ENCODE measurements around the gene ARID2. TPM values are rescaled to one million over a fixed set of nuclear protein-coding genes. Genes with fewer than 3 reads are reported as not detected.

The ARID2 gene
- total and polyA plus RNA-seq, 2 donors (not counting 1 experiment from before 2014, with no cell fraction given): 5.0 to 49.2 TPM

DNA sequence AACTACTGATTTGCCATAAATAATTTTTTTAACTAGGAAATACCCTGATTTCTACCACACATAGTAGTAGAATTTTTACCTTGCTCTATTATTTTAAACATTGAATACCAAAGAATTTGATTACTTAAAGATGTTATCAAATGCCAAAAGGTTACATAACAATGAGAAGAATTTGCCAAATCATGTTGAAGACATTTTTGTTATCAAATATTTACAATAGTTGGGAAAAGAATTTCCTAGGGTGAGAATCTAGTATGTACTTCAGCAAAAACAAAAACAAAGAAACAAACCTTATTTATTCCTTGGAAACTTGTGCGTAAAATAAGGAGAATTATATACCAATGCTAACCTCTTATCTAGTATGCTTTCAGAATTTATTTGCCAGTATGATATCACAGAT lies 153.7 kb downstream of the ARID2 start:
- Histone ChIP-seq H3K4me2 (replicated peaks; ENCODE audit: low read depth, low read length, poor library complexity, severe bottlenecking) (no peak overlapping the region), H3K9ac (ENCODE audit: low read length) (no peak overlapping the region), H3K4me1 (ENCODE audit: control insufficient read depth in 2 of 2, insufficient read depth in 2 of 2, low read length in 2 of 2) (no peaks in the 10 kb centered on the region), H3K9me3 (ENCODE audit: control extremely low read depth in 1 of 3, control insufficient read depth in 2 of 3, insufficient read depth in 1 of 3, low read length in 2 of 3) (peaks cover 1 to 11% (median 4%) of the 10 kb centered on the region in 3 donors), H3K27me3 (replicated peaks in 1 of 4; ENCODE audit: control extremely low read depth in 1 of 4, control insufficient read depth in 3 of 4, insufficient read depth in 4 of 4, low read length in 3 of 4) (no peaks in the 10 kb centered on the region), H3K4me3 (ENCODE audit: control extremely low read depth in 1 of 5, extremely low read depth in 1 of 5, insufficient read depth in 1 of 5, low read depth in 2 of 5, low read length in 4 of 5) (no peak overlapping the region), H3K27ac (ENCODE audit: low read length in 2 of 2) (no peak overlapping the region), H3K36me3 (replicated peaks in 1 of 2; ENCODE audit: control extremely low read depth in 1 of 2, control insufficient read depth in 1 of 2, extremely low read depth in 1 of 2, insufficient read depth in 2 of 2, low read length in 1 of 2) (peaks cover 15 to 32% of the 10 kb centered on the region in 2 experiments), H4K20me1 (ENCODE audit: control insufficient read depth, insufficient read depth, low read length, poor library complexity, severe bottlenecking) (no peaks in the 10 kb centered on the region), H2AFZ (ENCODE audit: insufficient read depth, low read depth, low read length, poor library complexity, severe bottlenecking) (no peak overlapping the region), H3K79me2 (ENCODE audit: control insufficient read depth, insufficient read depth, low read length) (no peaks in the 10 kb centered on the region)
- ChIA-PET CTCF (no interaction called here), POLR2A (no interaction called here)
- TF ChIP-seq EZH2 (IDR thresholded peaks at IDR 0.05; ENCODE audit: borderline replicate concordance, insufficient read depth, low read depth, low read length, poor library complexity, severe bottlenecking): no peak
- TF ChIP-seq, protein P1, sequence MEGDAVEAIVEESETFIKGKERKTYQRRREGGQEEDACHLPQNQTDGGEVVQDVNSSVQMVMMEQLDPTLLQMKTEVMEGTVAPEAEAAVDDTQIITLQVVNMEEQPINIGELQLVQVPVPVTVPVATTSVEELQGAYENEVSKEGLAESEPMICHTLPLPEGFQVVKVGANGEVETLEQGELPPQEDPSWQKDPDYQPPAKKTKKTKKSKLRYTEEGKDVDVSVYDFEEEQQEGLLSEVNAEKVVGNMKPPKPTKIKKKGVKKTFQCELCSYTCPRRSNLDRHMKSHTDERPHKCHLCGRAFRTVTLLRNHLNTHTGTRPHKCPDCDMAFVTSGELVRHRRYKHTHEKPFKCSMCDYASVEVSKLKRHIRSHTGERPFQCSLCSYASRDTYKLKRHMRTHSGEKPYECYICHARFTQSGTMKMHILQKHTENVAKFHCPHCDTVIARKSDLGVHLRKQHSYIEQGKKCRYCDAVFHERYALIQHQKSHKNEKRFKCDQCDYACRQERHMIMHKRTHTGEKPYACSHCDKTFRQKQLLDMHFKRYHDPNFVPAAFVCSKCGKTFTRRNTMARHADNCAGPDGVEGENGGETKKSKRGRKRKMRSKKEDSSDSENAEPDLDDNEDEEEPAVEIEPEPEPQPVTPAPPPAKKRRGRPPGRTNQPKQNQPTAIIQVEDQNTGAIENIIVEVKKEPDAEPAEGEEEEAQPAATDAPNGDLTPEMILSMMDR (IDR thresholded peaks at IDR 0.05): no peak
- no peaks in the 10 kb centered on the region for H3K4me1 Mint-ChIP-seq
- peaks cover 2% of the 10 kb centered on the region for H3K9me3 Mint-ChIP-seq (ENCODE audit: insufficient read depth)
- H3K27me3 Mint-ChIP-seq: no peaks in the 10 kb centered on the region
- intact Hi-C loops (cut with micrococcal nuclease): no loop called here
- no peak overlapping the region for H3K4me3 Mint-ChIP-seq
- DNase-seq (no peak), ATAC-seq (ENCODE audit: low read depth) (no peak)
- no peak overlapping the region for H3K27ac Mint-ChIP-seq
- no CpG with 5 or more reads among the region's 1 CpG for WGBS (ENCODE audit: insufficient coverage)

DNA sequence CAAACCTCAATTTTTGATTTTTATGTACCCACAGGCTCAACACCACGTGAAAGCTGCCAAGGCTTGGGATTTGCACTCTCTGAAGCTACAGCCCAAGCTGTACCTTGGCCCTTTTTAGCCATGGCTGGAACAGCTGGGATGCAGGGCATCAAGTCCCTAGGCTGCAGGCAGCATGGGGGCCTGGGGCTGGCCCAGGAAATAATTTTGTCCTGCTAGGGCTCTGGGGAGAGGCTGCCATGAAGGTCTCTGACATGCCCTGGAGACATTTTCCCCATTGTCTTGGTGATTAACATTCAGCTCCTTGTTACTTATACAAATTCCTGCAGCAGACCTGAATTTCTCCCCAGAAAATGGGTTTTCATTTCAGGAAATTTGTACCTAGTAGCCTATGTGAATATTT lies 157.2 kb downstream of the ARID2 start:
- Mint-ChIP-seq H3K27ac (no peak overlapping the region), H3K9me3 (ENCODE audit: insufficient read depth) (peaks cover 2% of the 10 kb centered on the region), H3K4me1 (no peaks in the 10 kb centered on the region), H3K27me3 (no peaks in the 10 kb centered on the region), H3K4me3 (no peak overlapping the region)
- intact Hi-C loops (cut with micrococcal nuclease): no loop called here
- Histone ChIP-seq H3K36me3 (replicated peaks in 1 of 2; ENCODE audit: control extremely low read depth in 1 of 2, control insufficient read depth in 1 of 2, extremely low read depth in 1 of 2, insufficient read depth in 2 of 2, low read length in 1 of 2) (peaks cover 12 to 27% of the 10 kb centered on the region in 2 experiments), H3K4me1 (ENCODE audit: control insufficient read depth in 2 of 2, insufficient read depth in 2 of 2, low read length in 2 of 2) (no peaks in the 10 kb centered on the region), H3K9me3 (ENCODE audit: control extremely low read depth in 1 of 3, control insufficient read depth in 2 of 3, insufficient read depth in 1 of 3, low read length in 2 of 3) (peaks cover 1 to 11% (median 4%) of the 10 kb centered on the region in 3 donors), H3K27me3 (replicated peaks in 1 of 4; ENCODE audit: control extremely low read depth in 1 of 4, control insufficient read depth in 3 of 4, insufficient read depth in 4 of 4, low read length in 3 of 4) (no peaks in the 10 kb centered on the region), H3K9ac (ENCODE audit: low read length) (no peak overlapping the region), H2AFZ (ENCODE audit: insufficient read depth, low read depth, low read length, poor library complexity, severe bottlenecking) (no peak overlapping the region), H3K27ac (ENCODE audit: low read length in 2 of 2) (no peak overlapping the region), H3K79me2 (ENCODE audit: control insufficient read depth, insufficient read depth, low read length) (no peaks in the 10 kb centered on the region), H3K4me2 (replicated peaks; ENCODE audit: low read depth, low read length, poor library complexity, severe bottlenecking) (no peak overlapping the region), H4K20me1 (ENCODE audit: control insufficient read depth, insufficient read depth, low read length, poor library complexity, severe bottlenecking) (no peaks in the 10 kb centered on the region), H3K4me3 (ENCODE audit: control extremely low read depth in 1 of 5, extremely low read depth in 1 of 5, insufficient read depth in 1 of 5, low read depth in 2 of 5, low read length in 4 of 5) (no peak overlapping the region)
- WGBS (ENCODE audit: insufficient coverage): 91% methylated on average over 1 of the region's 1 CpG
- DNase-seq (no peak), ATAC-seq (ENCODE audit: low read depth) (no peak)
- ChIA-PET CTCF (no interaction called here), POLR2A (no interaction called here)
- TF ChIP-seq EZH2 (IDR thresholded peaks at IDR 0.05; ENCODE audit: borderline replicate concordance, insufficient read depth, low read depth, low read length, poor library complexity, severe bottlenecking): no peak
- TF ChIP-seq, protein P1 (IDR thresholded peaks at IDR 0.05): no peak

Measured in B cell (primary cell).